Large intestine (tissue), 3 donors: ENCODE measurements around the gene NDUFS7. TPM values are rescaled to one million over a fixed set of nuclear protein-coding genes. Genes with fewer than 3 reads are reported as not detected.

Experiments used
- DNase-seq, 2 donors: peaks; one replicate each; pipeline versions ENCODE4 v3.0.0 to v3.0.0-alpha.2; 2013
- H3K27ac ChIP-seq: one replicate; pipeline ENCODE4 v1.5.1; 2013; ENCODE audit warnings: low read length
- H3K27me3 ChIP-seq: 2 replicates; pipeline ENCODE4 v1.6.1; 2013; ENCODE audit warnings: low read length; ENCODE audit not compliant: control insufficient read depth, insufficient read depth
- H3K36me3 ChIP-seq: 2 replicates; pipeline ENCODE4 v1.6.1; 2013; ENCODE audit warnings: low read length; ENCODE audit not compliant: control insufficient read depth, insufficient read depth
- H3K4me1 ChIP-seq: one replicate; pipeline ENCODE4 v1.6.1; 2013; ENCODE audit warnings: low read length; ENCODE audit not compliant: control insufficient read depth, insufficient read depth
- H3K4me3 ChIP-seq: one replicate; pipeline ENCODE4 v1.5.1; 2013; ENCODE audit warnings: low read length
- H3K9me3 ChIP-seq: one replicate; pipeline ENCODE4 v1.6.1; 2013; ENCODE audit warnings: mild to moderate bottlenecking, low read depth, low read length, moderate library complexity; ENCODE audit not compliant: control insufficient read depth
- WGBS: methylation state at CpG from one replicate; pipeline ENCODE4 v1.1.5; 2013; ENCODE audit warnings: low lambda C conversion rate; ENCODE audit not compliant: insufficient coverage; 5-methylcytosine and 5-hydroxymethylcytosine counted together
- polyA plus RNA-seq: library from polyadenylated mRNA; unstranded; fragments of 120-200 nt; gene quantifications from one replicate; pipeline ENCODE4 v1.2.1, GENCODE V29; 2013

The NDUFS7 gene
- polyA plus RNA-seq, 1 donor: 91.9 TPM

- H3K36me3 ChIP-seq: peaks cover 82% of the 10 kb centered on the region
- no peaks in the 10 kb centered on the region for H3K27me3 ChIP-seq
- H3K9me3 ChIP-seq: no peaks in the 10 kb centered on the region
- WGBS: 74% methylated on average over 5 of the region's 15 CpGs
- no peak overlapping the region for H3K4me3 ChIP-seq
- H3K4me1 ChIP-seq: peaks cover 2% of the 10 kb centered on the region
- H3K27ac ChIP-seq: no peak overlapping the region
- no peak for DNase-seq
Observed at GRCh38 chr19:1364070-1364704, 19.5 kb upstream of the NDUFS7 start.

- Histone ChIP-seq H3K9me3 (peaks cover 4% of the 10 kb centered on the region), H3K36me3 (peaks cover 84% of the 10 kb centered on the region), H3K27ac (no peak overlapping the region), H3K4me3 (no peak overlapping the region), H3K4me1 (peaks cover 2% of the 10 kb centered on the region), H3K27me3 (no peaks in the 10 kb centered on the region)
- DNase-seq: no peak
- WGBS: 100% methylated on average over 4 of the region's 37 CpGs
Observed at GRCh38 chr19:1365319-1366269, 18.1 kb upstream of the NDUFS7 start.

GRCh38 chr19:1366296-1366695, 17.4 kb upstream of the NDUFS7 start:
- no peak for DNase-seq
- Histone ChIP-seq H3K36me3 (peaks cover 85% of the 10 kb centered on the region), H3K9me3 (peaks cover 5% of the 10 kb centered on the region), H3K27ac (no peak overlapping the region), H3K4me1 (no peaks in the 10 kb centered on the region), H3K4me3 (no peak overlapping the region), H3K27me3 (no peaks in the 10 kb centered on the region)
- WGBS: no CpG with 5 or more reads among the region's 10 CpGs

GRCh38 chr19:1366899-1367870, 16.5 kb upstream of the NDUFS7 start:
- peaks cover 81% of the 10 kb centered on the region for H3K36me3 ChIP-seq
- H3K9me3 ChIP-seq: peaks cover 5% of the 10 kb centered on the region
- DNase-seq: no peak
- H3K27me3 ChIP-seq: no peaks in the 10 kb centered on the region
- WGBS: 100% methylated on average over 1 of the region's 35 CpGs
- H3K27ac ChIP-seq: no peak overlapping the region
- no peak overlapping the region for H3K4me3 ChIP-seq
- no peaks in the 10 kb centered on the region for H3K4me1 ChIP-seq

GRCh38 chr19:1369214-1369805, 14.4 kb upstream of the NDUFS7 start:
- DNase-seq: no peak
- peaks cover 78% of the 10 kb centered on the region for H3K36me3 ChIP-seq
- no CpG with 5 or more reads among the region's 18 CpGs for WGBS
- no peak overlapping the region for H3K4me3 ChIP-seq
- H3K9me3 ChIP-seq: peaks cover 5% of the 10 kb centered on the region
- H3K27ac ChIP-seq: no peak overlapping the region
- no peaks in the 10 kb centered on the region for H3K27me3 ChIP-seq
- H3K4me1 ChIP-seq: no peaks in the 10 kb centered on the region

- WGBS: no CpG with 5 or more reads among the region's 52 CpGs
- peaks cover 5% of the 10 kb centered on the region for H3K9me3 ChIP-seq
- no peak for DNase-seq
- no peak overlapping the region for H3K4me3 ChIP-seq
- no peak overlapping the region for H3K27ac ChIP-seq
- no peaks in the 10 kb centered on the region for H3K27me3 ChIP-seq
- no peaks in the 10 kb centered on the region for H3K4me1 ChIP-seq
- H3K36me3 ChIP-seq: peaks cover 75% of the 10 kb centered on the region
Observed at GRCh38 chr19:1370579-1371361, 12.9 kb upstream of the NDUFS7 start.

- no peaks in the 10 kb centered on the region for H3K27me3 ChIP-seq
- WGBS: no CpG with 5 or more reads among the region's 20 CpGs
- H3K4me1 ChIP-seq: no peaks in the 10 kb centered on the region
- H3K27ac ChIP-seq: no peak overlapping the region
- peaks cover 19% of the 10 kb centered on the region for H3K9me3 ChIP-seq
- no peak overlapping the region for H3K4me3 ChIP-seq
- no peak for DNase-seq
- H3K36me3 ChIP-seq: peaks cover 72% of the 10 kb centered on the region
Observed at GRCh38 chr19:1373042-1373533, 10.6 kb upstream of the NDUFS7 start.

- H3K36me3 ChIP-seq: peaks cover 67% of the 10 kb centered on the region
- no CpG with 5 or more reads among the region's 22 CpGs for WGBS
- no peak overlapping the region for H3K4me3 ChIP-seq
- no peak overlapping the region for H3K27ac ChIP-seq
- H3K4me1 ChIP-seq: no peaks in the 10 kb centered on the region
- H3K27me3 ChIP-seq: no peaks in the 10 kb centered on the region
- DNase-seq: no peak
- H3K9me3 ChIP-seq: peaks cover 19% of the 10 kb centered on the region
Observed at GRCh38 chr19:1373534-1374249, 10.0 kb upstream of the NDUFS7 start.

GRCh38 chr19:1374250-1374577, 9.5 kb upstream of the NDUFS7 start:
- Histone ChIP-seq H3K27ac (no peak overlapping the region), H3K4me1 (no peaks in the 10 kb centered on the region), H3K9me3 (peaks cover 19% of the 10 kb centered on the region), H3K27me3 (no peaks in the 10 kb centered on the region), H3K36me3 (peaks cover 62% of the 10 kb centered on the region), H3K4me3 (no peak overlapping the region)
- WGBS: no CpG with 5 or more reads among the region's 12 CpGs
- no peak for DNase-seq
